ENCODE data around the gene KIF5A.
A peak's percentile ranks its signal among the peaks of the same experiment; 100 is the strongest.
"Not testable (repeated sequence)": the region's sequence is repeated elsewhere in the genome, so short reads cannot be mapped to it uniquely, and the experiment has no call there.

KIF5A gene

GRCh38 chr12:57549909-57550640 is at the start of gene KIF5A:
KIF5A (plus strand) TSS chr12:57550044; CDS start chr12:57550272, 228 bp downstream.
- peak; percentile 58 for DNase-seq (ENCODE audit: low read depth)
- H3K4me3 ChIP-seq (ENCODE audit: low read length) = no peak within 1 kb of the TSS
- no peaks in the 10 kb centered on the region for H3K36me3 ChIP-seq (ENCODE audit: control insufficient read depth, insufficient read depth, low read length, severe bottlenecking)
- H3K27me3 ChIP-seq (replicated peaks; ENCODE audit: control insufficient read depth, insufficient read depth, low read length) = peaks cover 50% of the 10 kb centered on the region
- H3K9ac ChIP-seq (ENCODE audit: low read length) = no peak within 1 kb of the TSS
- peaks cover 23% of the 10 kb centered on the region for H3K4me1 ChIP-seq (ENCODE audit: control insufficient read depth, insufficient read depth, low read length)
- H3K9me3 ChIP-seq (ENCODE audit: control insufficient read depth, low read length) = no peaks in the 10 kb centered on the region

DNA sequence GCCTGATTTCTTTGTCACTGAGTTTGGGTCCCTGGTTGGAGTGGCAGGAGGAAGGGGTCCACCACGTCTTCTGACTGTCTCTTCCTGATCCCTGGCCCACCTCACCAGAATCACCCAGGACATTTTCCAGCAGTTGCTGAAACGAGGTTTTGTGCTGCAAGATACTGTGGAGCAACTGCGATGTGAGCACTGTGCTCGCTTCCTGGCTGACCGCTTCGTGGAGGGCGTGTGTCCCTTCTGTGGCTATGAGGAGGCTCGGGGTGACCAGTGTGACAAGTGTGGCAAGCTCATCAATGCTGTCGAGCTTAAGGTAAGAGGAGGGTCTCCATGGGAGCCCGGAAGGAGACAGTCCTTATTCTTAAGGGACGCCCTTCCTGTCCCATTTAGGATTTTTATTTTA is 49.6 kb upstream of the KIF5A start:
- H3K4me3 ChIP-seq (ENCODE audit: low read length) = no peak overlapping the region
- H3K4me1 ChIP-seq (ENCODE audit: control insufficient read depth, insufficient read depth, low read length) = no peaks in the 10 kb centered on the region
- DNase-seq (ENCODE audit: low read depth) = no peak
- no peaks in the 10 kb centered on the region for H3K27me3 ChIP-seq (replicated peaks; ENCODE audit: control insufficient read depth, insufficient read depth, low read length)
- no peak overlapping the region for H3K9ac ChIP-seq (ENCODE audit: low read length)
- H3K36me3 ChIP-seq (ENCODE audit: control insufficient read depth, insufficient read depth, low read length, severe bottlenecking) = peaks cover 82% of the 10 kb centered on the region
- H3K9me3 ChIP-seq (ENCODE audit: control insufficient read depth, low read length) = no peaks in the 10 kb centered on the region

DNA sequence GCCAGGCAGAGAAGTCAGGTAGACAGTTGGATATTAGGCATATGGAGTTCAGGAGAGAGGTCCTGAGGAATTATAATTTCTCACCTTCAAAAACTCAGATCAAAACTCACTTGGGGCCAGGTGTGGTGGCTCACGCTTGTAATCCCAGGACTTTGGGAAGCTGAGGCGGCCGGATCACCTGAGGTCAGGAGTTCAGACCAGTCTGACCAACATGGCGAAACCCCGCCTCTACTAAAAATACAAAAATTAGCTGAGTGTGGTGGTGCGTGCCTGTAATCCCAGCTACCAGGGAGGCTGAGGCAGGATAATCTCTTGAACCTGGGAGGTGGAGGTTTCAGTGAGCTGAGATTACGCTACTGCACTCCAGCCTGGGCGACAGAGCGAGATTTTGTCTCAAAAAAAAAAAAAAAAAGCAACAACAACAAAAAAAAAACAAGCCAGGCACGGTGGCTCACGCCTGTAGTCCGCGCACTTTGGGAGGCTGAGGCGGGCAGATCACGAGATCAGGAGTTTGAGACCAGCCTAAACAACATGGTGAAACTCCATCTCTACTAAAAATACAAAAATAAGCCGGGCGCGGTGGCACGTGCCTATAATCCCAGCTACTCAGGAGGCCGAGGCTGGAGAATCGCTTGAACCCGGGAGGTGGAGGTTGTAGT is 47.4 kb upstream of the KIF5A start:
- H3K9me3 ChIP-seq (ENCODE audit: control insufficient read depth, low read length); H3K27me3 ChIP-seq (replicated peaks; ENCODE audit: control insufficient read depth, insufficient read depth, low read length); DNase-seq (ENCODE audit: low read depth); H3K9ac ChIP-seq (ENCODE audit: low read length); H3K4me3 ChIP-seq (ENCODE audit: low read length); H3K4me1 ChIP-seq (ENCODE audit: control insufficient read depth, insufficient read depth, low read length): not testable (repeated sequence)
- H3K36me3 ChIP-seq (ENCODE audit: control insufficient read depth, insufficient read depth, low read length, severe bottlenecking) = peaks cover 86% of the 10 kb centered on the region

DNA sequence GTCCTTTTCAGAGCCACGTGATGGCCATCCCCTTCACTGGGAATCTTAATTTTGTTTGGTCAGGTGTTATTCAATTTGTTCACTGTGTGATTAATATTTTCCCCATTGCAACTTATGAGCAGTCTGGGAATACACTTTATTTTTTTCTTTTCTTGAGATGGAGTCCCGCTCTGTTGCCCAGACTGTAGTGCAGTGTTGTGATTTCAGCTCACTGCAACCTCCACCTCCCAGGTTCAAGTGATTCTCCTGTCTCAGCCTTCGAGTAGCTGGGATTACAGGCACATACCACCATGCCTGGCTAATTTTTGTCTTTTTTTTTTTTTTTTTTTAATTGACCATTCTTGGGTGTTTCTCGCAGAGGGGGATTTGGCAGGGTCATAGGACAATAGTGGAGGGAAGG is 43.3 kb upstream of the KIF5A start:
- not testable (repeated sequence) for H3K9me3 ChIP-seq (ENCODE audit: control insufficient read depth, low read length); H3K27me3 ChIP-seq (replicated peaks; ENCODE audit: control insufficient read depth, insufficient read depth, low read length); H3K4me3 ChIP-seq (ENCODE audit: low read length); H3K9ac ChIP-seq (ENCODE audit: low read length); H3K4me1 ChIP-seq (ENCODE audit: control insufficient read depth, insufficient read depth, low read length); DNase-seq (ENCODE audit: low read depth)
- H3K36me3 ChIP-seq (ENCODE audit: control insufficient read depth, insufficient read depth, low read length, severe bottlenecking) = peaks cover 78% of the 10 kb centered on the region

GRCh38 chr12:57507796-57508195 is 42.0 kb upstream of the KIF5A start:
- not testable (repeated sequence) for H3K9me3 ChIP-seq (ENCODE audit: control insufficient read depth, low read length); H3K9ac ChIP-seq (ENCODE audit: low read length); H3K4me1 ChIP-seq (ENCODE audit: control insufficient read depth, insufficient read depth, low read length); H3K27me3 ChIP-seq (replicated peaks; ENCODE audit: control insufficient read depth, insufficient read depth, low read length); H3K4me3 ChIP-seq (ENCODE audit: low read length); DNase-seq (ENCODE audit: low read depth)
- H3K36me3 ChIP-seq (ENCODE audit: control insufficient read depth, insufficient read depth, low read length, severe bottlenecking) = peaks cover 78% of the 10 kb centered on the region

GRCh38 chr12:57511161-57511560 is 38.7 kb upstream of the KIF5A start:
- H3K4me3 ChIP-seq (ENCODE audit: low read length) = no peak overlapping the region
- H3K9ac ChIP-seq (ENCODE audit: low read length) = no peak overlapping the region
- DNase-seq (ENCODE audit: low read depth) = no peak
- H3K36me3 ChIP-seq (ENCODE audit: control insufficient read depth, insufficient read depth, low read length, severe bottlenecking) = peaks cover 75% of the 10 kb centered on the region
- H3K9me3 ChIP-seq (ENCODE audit: control insufficient read depth, low read length) = no peaks in the 10 kb centered on the region
- no peaks in the 10 kb centered on the region for H3K27me3 ChIP-seq (replicated peaks; ENCODE audit: control insufficient read depth, insufficient read depth, low read length)
- no peaks in the 10 kb centered on the region for H3K4me1 ChIP-seq (ENCODE audit: control insufficient read depth, insufficient read depth, low read length)

- H3K9ac ChIP-seq (ENCODE audit: low read length) = no peak overlapping the region
- no peak for DNase-seq (ENCODE audit: low read depth)
- H3K9me3 ChIP-seq (ENCODE audit: control insufficient read depth, low read length) = no peaks in the 10 kb centered on the region
- H3K27me3 ChIP-seq (replicated peaks; ENCODE audit: control insufficient read depth, insufficient read depth, low read length) = no peaks in the 10 kb centered on the region
- H3K4me1 ChIP-seq (ENCODE audit: control insufficient read depth, insufficient read depth, low read length) = no peaks in the 10 kb centered on the region
- peaks cover 76% of the 10 kb centered on the region for H3K36me3 ChIP-seq (ENCODE audit: control insufficient read depth, insufficient read depth, low read length, severe bottlenecking)
- H3K4me3 ChIP-seq (ENCODE audit: low read length) = no peak overlapping the region
These were observed 38.1 kb upstream of the KIF5A start for GRCh38 chr12:57511588-57512325.

GRCh38 chr12:57512665-57513064 is 37.2 kb upstream of the KIF5A start:
- Histone ChIP-seq H3K36me3 (ENCODE audit: control insufficient read depth, insufficient read depth, low read length, severe bottlenecking) (peaks cover 85% of the 10 kb centered on the region), H3K4me1 (ENCODE audit: control insufficient read depth, insufficient read depth, low read length) (peaks cover 7% of the 10 kb centered on the region), H3K27me3 (replicated peaks; ENCODE audit: control insufficient read depth, insufficient read depth, low read length) (no peaks in the 10 kb centered on the region), H3K9me3 (ENCODE audit: control insufficient read depth, low read length) (no peaks in the 10 kb centered on the region), H3K4me3 (ENCODE audit: low read length) (no peak overlapping the region), H3K9ac (ENCODE audit: low read length) (no peak overlapping the region)
- no peak for DNase-seq (ENCODE audit: low read depth)

DNA sequence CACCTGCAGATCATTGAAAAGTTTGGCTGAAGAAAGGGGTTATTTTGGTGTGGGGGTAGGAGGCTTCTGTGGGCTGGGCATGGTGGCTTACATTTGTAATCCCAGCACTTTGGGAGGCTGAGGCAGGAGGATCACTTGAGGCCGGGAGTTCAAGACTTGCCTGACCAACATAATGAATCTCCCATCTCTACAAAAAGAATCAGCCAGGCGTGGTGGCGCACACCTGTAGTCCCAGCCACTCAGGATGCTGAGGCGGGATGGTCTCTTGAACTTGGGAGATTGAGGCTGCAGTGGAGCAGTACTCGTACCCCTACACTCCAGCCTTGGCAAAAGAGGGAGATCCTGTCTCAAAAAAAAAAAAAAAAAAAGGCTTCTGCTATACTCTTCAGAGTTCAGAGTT is 36.6 kb upstream of the KIF5A start:
- Histone ChIP-seq H3K9me3 (ENCODE audit: control insufficient read depth, low read length) (no peaks in the 10 kb centered on the region), H3K4me1 (ENCODE audit: control insufficient read depth, insufficient read depth, low read length) (peaks cover 13% of the 10 kb centered on the region), H3K4me3 (ENCODE audit: low read length) (no peak overlapping the region), H3K27me3 (replicated peaks; ENCODE audit: control insufficient read depth, insufficient read depth, low read length) (no peaks in the 10 kb centered on the region), H3K36me3 (ENCODE audit: control insufficient read depth, insufficient read depth, low read length, severe bottlenecking) (peaks cover 91% of the 10 kb centered on the region), H3K9ac (ENCODE audit: low read length) (no peak overlapping the region)
- no peak for DNase-seq (ENCODE audit: low read depth)

DNA sequence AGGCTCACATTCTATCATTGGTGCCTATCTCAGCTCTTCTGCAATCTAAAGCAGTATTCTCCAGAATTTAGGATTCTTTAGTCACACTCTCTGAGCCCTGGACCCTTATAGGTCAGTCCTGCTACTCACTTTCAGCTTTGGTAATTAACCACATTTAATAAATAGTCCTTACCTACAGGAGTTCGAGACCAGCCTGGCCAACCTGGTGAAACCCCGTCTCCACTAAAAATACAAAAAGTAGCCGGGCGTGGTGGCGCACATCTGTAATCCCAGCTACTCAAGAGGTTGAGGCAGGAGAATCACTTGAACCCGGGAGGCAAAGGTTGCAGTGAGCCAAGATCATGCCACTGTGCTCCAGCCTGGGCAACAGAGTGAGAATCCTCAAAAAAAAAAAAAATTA is 36.2 kb upstream of the KIF5A start:
- H3K9me3 ChIP-seq (ENCODE audit: control insufficient read depth, low read length); H3K9ac ChIP-seq (ENCODE audit: low read length); H3K4me3 ChIP-seq (ENCODE audit: low read length); H3K27me3 ChIP-seq (replicated peaks; ENCODE audit: control insufficient read depth, insufficient read depth, low read length); DNase-seq (ENCODE audit: low read depth): not testable (repeated sequence)
- Histone ChIP-seq H3K36me3 (ENCODE audit: control insufficient read depth, insufficient read depth, low read length, severe bottlenecking) (peaks cover 90% of the 10 kb centered on the region), H3K4me1 (ENCODE audit: control insufficient read depth, insufficient read depth, low read length) (peaks cover 16% of the 10 kb centered on the region)

DNA sequence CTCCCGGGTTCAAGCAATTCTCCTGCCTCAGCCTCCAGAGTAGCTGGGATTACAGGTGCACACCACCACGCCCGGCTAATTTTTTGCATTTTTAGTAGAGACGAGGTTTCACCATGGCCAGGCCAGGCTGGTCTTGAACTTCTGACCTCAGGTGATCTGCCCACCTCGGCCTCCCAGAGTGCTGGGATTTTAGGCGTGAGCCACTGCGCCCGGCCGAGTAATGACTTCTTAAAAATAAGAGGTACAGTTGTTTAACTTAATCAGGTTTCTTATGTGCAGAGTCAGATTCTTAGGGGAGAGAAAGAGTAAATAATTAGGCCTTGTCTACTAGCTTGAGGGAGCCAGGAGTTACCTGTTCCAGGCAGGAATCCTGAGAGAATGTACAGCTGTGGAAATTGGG is 35.6 kb upstream of the KIF5A start:
- not testable (repeated sequence) for H3K27me3 ChIP-seq (replicated peaks; ENCODE audit: control insufficient read depth, insufficient read depth, low read length); DNase-seq (ENCODE audit: low read depth); H3K9me3 ChIP-seq (ENCODE audit: control insufficient read depth, low read length); H3K4me3 ChIP-seq (ENCODE audit: low read length); H3K9ac ChIP-seq (ENCODE audit: low read length)
- peaks cover 16% of the 10 kb centered on the region for H3K4me1 ChIP-seq (ENCODE audit: control insufficient read depth, insufficient read depth, low read length)
- H3K36me3 ChIP-seq (ENCODE audit: control insufficient read depth, insufficient read depth, low read length, severe bottlenecking) = peaks cover 90% of the 10 kb centered on the region
